K562 (cell line): ENCODE results near the gene KRTAP5-5. TPM values are rescaled to one million over a fixed set of nuclear protein-coding genes. Genes with fewer than 3 reads are reported as not detected.

ENCODE experiments used
- ATAC-seq: fragments of 200-7000 bp; cut with Tn5 transposase; 3 replicates; pipeline ENCODE4 v1.9.1; 2020; ENCODE audit warnings: moderate library complexity
- BruUV-seq: library from RNA; stranded (reverse); fragments of 400-500 nt; replicated peaks from 2 replicates; lab custom pipeline; 2021; lab: Mats Ljungman, UMichigan
- CTCF ChIA-PET: fragments of 300-600 bp; formaldehyde crosslinking; extraction: SDS; loops from one replicate; lab custom pipeline; 2021; ENCODE audit warnings: low intra/inter-chr PET ratio; lab: Yijun Ruan, JAX
- POLR2A ChIA-PET: fragments of 300-600, 350-650 bp; sonication (Branson Sonifier 250); formaldehyde crosslinking; extraction: SDS; loops from one replicate; lab custom pipeline; 2021; ENCODE audit warnings: antibody characterized with exemption, inconsistent platforms; lab: Yijun Ruan, JAX
- DNase-seq, 4 experiments: peaks; one replicate each; pipeline versions ENCODE4 v3.0.0 to v3.0.0-alpha.2; 2011 to 2018; ENCODE audit warnings: low spot score in 3 of 4, mixed read lengths in 3 of 4; ENCODE audit errors: extremely low read depth in 1 of 4
- FAIRE-seq: peaks from 2 replicates; lab custom pipeline; 2011; peaks lifted over from hg19 to GRCh38; lab: Jason Lieb, UNC
- H2AFZ ChIP-seq: 2 replicates; pipeline ENCODE4 v1.6.0; 2011; ENCODE audit warnings: low read depth, low read length, control low read depth, inconsistent platforms
- H3K27ac ChIP-seq: fragments of 200-600 bp; 3 replicates; pipeline ENCODE4 v1.8.0; 2011; ENCODE audit warnings: low read depth, mild to moderate bottlenecking, control low read depth, inconsistent platforms, low read length, moderate library complexity, mixed read lengths; ENCODE audit errors: extremely low read depth
- H3K27me3 ChIP-seq, 2 experiments: fragments of 300-600 bp in 1 of 2; 2 replicates in 1 of 2; 3 replicates in 1 of 2; pipeline versions ENCODE4 v1.6.0 to v1.8.0; 2011; ENCODE audit warnings: inconsistent platforms in 2 of 2, low read length in 2 of 2, mild to moderate bottlenecking in 1 of 2, mixed read lengths in 1 of 2, moderate library complexity in 1 of 2; ENCODE audit not compliant: control insufficient read depth in 2 of 2, insufficient read depth in 2 of 2
- H3K36me3 ChIP-seq: fragments of 300-600 bp; 3 replicates; pipeline ENCODE4 v1.8.0; 2011; ENCODE audit warnings: mild to moderate bottlenecking, low read length, inconsistent platforms; ENCODE audit not compliant: control insufficient read depth, insufficient read depth
- H3K4me1 ChIP-seq, 2 experiments: fragments of 200-600 bp in 1 of 2; replicated peaks in 1 of 2; 2 replicates in 1 of 2; 3 replicates in 1 of 2; pipeline versions ENCODE4 v1.5.1 to v1.8.0; 2011; ENCODE audit warnings: inconsistent platforms in 2 of 2, low read length in 2 of 2, mild to moderate bottlenecking in 1 of 2, mixed read lengths in 1 of 2, moderate library complexity in 1 of 2; ENCODE audit not compliant: control insufficient read depth in 2 of 2, insufficient read depth in 2 of 2
- H3K4me2 ChIP-seq: 2 replicates; pipeline ENCODE4 v1.6.1; 2011; ENCODE audit warnings: low read length, control low read depth, inconsistent platforms, mixed read lengths; ENCODE audit not compliant: insufficient read depth
- H3K4me3 ChIP-seq: fragments of 200-600 bp; sonication (generic), shearing (Covaris generic); 2 replicates; pipeline ENCODE4 v1.5.1; 2016; ENCODE audit warnings: control low read depth, inconsistent platforms
- H3K79me2 ChIP-seq: fragments of 200-600 bp; 3 replicates; pipeline ENCODE4 v1.8.0; 2011; ENCODE audit warnings: low read length, inconsistent platforms; ENCODE audit not compliant: control insufficient read depth, insufficient read depth
- H3K9ac ChIP-seq, 2 experiments: 2 replicates each; pipeline versions ENCODE4 v1.6.0 to v1.6.1; 2011; ENCODE audit warnings: low read depth in 2 of 2, low read length in 2 of 2, control low read depth in 1 of 2, inconsistent platforms in 1 of 2, mild to moderate bottlenecking in 1 of 2, mixed read lengths in 1 of 2; ENCODE audit not compliant: insufficient read depth in 1 of 2
- H3K9me1 ChIP-seq: one replicate; pipeline ENCODE4 v1.6.0; 2011; ENCODE audit warnings: inconsistent platforms, mild to moderate bottlenecking, low read length, moderate library complexity; ENCODE audit not compliant: control insufficient read depth, insufficient read depth
- H3K9me3 ChIP-seq: replicated peaks from 2 replicates; pipeline ENCODE4 v1.5.1; 2011; ENCODE audit warnings: low read depth, low read length, inconsistent platforms; ENCODE audit not compliant: control insufficient read depth, insufficient read depth
- H4K20me1 ChIP-seq: replicated peaks from 2 replicates; pipeline ENCODE4 v1.6.1; 2011; ENCODE audit warnings: low read length, inconsistent platforms, mixed read lengths; ENCODE audit not compliant: control insufficient read depth, insufficient read depth
- ADNP ChIP-seq: fragments of 200-800 bp; sonication (Bioruptor generic); IDR thresholded peaks from 2 replicates; pipeline ENCODE4 v1.6.1; 2016; ENCODE audit warnings: missing genetic modification characterization, missing compliant biosample characterization
- STAT5A ChIP-seq: IDR thresholded peaks from 2 replicates; pipeline ENCODE4 v1.6.1; 2012; ENCODE audit warnings: low read length, inconsistent platforms, borderline replicate concordance
- TFAP4 ChIP-seq: sonication (generic); formaldehyde crosslinking; IDR thresholded peaks from 2 replicates; pipeline ENCODE4 v1.8.0; 2022; ENCODE audit warnings: missing genetic modification reagents, mild to moderate bottlenecking, moderate library complexity, borderline replicate concordance
- WGBS: fragments of 100-300 bp; shearing (Covaris generic); methylation state at CpG from one replicate; pipeline ENCODE4 v1.1.6; 2016; ENCODE audit warnings: low coverage, mixed read lengths; ENCODE audit not compliant: insufficient coverage; ENCODE audit errors: missing lambda C conversion rate; 5-methylcytosine and 5-hydroxymethylcytosine counted together
- in situ Hi-C: fragments of 300-500 bp; cut with MboI; formaldehyde crosslinking; loops from 4 replicates; pipeline ENCODE4 v1.15.0; 2018; ENCODE audit warnings: inconsistent platforms, mixed read lengths
- intact Hi-C: fragments of 100-400 bp; cut with micrococcal nuclease; formaldehyde crosslinking; loops from 2 replicates; pipeline ENCODE4 v1.14.2; 2022
- polyA plus RNA-seq, 8 experiments: library from polyadenylated mRNA; depleted of rRNA in 4 of 8; stranded (reverse) in 5 of 8; unstranded in 3 of 8; fragments of >200 nt; fragmentation: Nextera tagmentation in 2 of 8; fragmentation: Illumina TruSeq in 1 of 8; extraction: Ambion mirVana in 2 of 8; extraction: Trizol in 1 of 8; gene quantifications; 2 replicates each; pipeline versions ENCODE4 v1.2.1 to v1.2.3, GENCODE V29; 2011 to 2014; ENCODE audit warnings: inconsistent platforms in 1 of 8, missing spikeins in 1 of 8
- total RNA-seq, 7 experiments: library from RNA; depleted of rRNA in 6 of 7; stranded (reverse); fragments of >200 nt in 6 of 7; fragmentation: Illumina TruSeq in 2 of 7; extraction: Trizol in 2 of 7; gene quantifications; 2 replicates each; pipeline versions ENCODE4 v1.2.1 to v1.2.3, GENCODE V29; 2011 to 2021; ENCODE audit warnings: low replicate concordance in 1 of 7

Gene KRTAP5-5
- total and polyA plus RNA-seq, 9 of the 15 experiments (the other 6 are each of a cell fraction or from before 2014, with no cell fraction given) = not detected

- Histone ChIP-seq H3K4me3 (no peak overlapping the region), H3K36me3 (no peaks in the 10 kb centered on the region), H2AFZ (no peak overlapping the region), H3K9me3 (no peaks in the 10 kb centered on the region), H3K27me3 (peaks cover 36 to 86% of the 10 kb centered on the region in 2 experiments), H3K9ac (no peak overlapping the region), H3K4me2 (no peak overlapping the region), H3K79me2 (no peaks in the 10 kb centered on the region), H3K9me1 (no peaks in the 10 kb centered on the region), H3K27ac (no peak overlapping the region), H4K20me1 (peaks cover 17% of the 10 kb centered on the region), H3K4me1 (peaks cover 0 to 15% of the 10 kb centered on the region in 2 experiments; a peak in 2 of 5 replicates)
- ChIA-PET POLR2A (interaction anchor here (0.6 to 1.3 kb wide), 5 partner anchors 33 to 182 kb away, joined by 3 to 5 read pairs (median 3); partner anchors contain the start of gene SYT8), CTCF (interaction anchor here (0.6 to 2.0 kb wide), 8 partner anchors 13 to 500 kb away, joined by 3 to 15 read pairs (median 4); no protein-coding TSS in a partner anchor)
- WGBS = 12% methylated on average over 20 of the region's 20 CpGs
- DNase-seq (no peak), ATAC-seq (no peak), FAIRE-seq (no peak)
- no TSS peak for BruUV-seq
- in situ Hi-C loops = no loop called here
- TF ChIP-seq ADNP (tag) (no peak), TFAP4 (no peak), STAT5A (no peak)
- intact Hi-C loops = loop anchor here (1.0 to 5.0 kb wide), 3 partner anchors 40 to 230 kb away; no protein-coding TSS in a partner anchor
Observed at GRCh38 chr11:1652442-1652770, 22.8 kb downstream of the KRTAP5-5 start.
